ENCODE data around the gene NR6A1.

Gene NR6A1

GRCh38 chr9:124495126-124496074 is 275.7 kb downstream of the NR6A1 start:
- TF ChIP-seq, protein P1, sequence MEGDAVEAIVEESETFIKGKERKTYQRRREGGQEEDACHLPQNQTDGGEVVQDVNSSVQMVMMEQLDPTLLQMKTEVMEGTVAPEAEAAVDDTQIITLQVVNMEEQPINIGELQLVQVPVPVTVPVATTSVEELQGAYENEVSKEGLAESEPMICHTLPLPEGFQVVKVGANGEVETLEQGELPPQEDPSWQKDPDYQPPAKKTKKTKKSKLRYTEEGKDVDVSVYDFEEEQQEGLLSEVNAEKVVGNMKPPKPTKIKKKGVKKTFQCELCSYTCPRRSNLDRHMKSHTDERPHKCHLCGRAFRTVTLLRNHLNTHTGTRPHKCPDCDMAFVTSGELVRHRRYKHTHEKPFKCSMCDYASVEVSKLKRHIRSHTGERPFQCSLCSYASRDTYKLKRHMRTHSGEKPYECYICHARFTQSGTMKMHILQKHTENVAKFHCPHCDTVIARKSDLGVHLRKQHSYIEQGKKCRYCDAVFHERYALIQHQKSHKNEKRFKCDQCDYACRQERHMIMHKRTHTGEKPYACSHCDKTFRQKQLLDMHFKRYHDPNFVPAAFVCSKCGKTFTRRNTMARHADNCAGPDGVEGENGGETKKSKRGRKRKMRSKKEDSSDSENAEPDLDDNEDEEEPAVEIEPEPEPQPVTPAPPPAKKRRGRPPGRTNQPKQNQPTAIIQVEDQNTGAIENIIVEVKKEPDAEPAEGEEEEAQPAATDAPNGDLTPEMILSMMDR (IDR thresholded peaks at IDR 0.05; ENCODE audit: low read depth, low read length): no peak
- Histone ChIP-seq H3K36me3 (no peaks in the 10 kb centered on the region), H3K27me3 (no peaks in the 10 kb centered on the region), H3K4me1 (no peaks in the 10 kb centered on the region), H3K4me3 (ENCODE audit: low read depth, low read length) (no peak overlapping the region), H3K9me3 (no peaks in the 10 kb centered on the region)
- DNase-seq: no peak

DNA sequence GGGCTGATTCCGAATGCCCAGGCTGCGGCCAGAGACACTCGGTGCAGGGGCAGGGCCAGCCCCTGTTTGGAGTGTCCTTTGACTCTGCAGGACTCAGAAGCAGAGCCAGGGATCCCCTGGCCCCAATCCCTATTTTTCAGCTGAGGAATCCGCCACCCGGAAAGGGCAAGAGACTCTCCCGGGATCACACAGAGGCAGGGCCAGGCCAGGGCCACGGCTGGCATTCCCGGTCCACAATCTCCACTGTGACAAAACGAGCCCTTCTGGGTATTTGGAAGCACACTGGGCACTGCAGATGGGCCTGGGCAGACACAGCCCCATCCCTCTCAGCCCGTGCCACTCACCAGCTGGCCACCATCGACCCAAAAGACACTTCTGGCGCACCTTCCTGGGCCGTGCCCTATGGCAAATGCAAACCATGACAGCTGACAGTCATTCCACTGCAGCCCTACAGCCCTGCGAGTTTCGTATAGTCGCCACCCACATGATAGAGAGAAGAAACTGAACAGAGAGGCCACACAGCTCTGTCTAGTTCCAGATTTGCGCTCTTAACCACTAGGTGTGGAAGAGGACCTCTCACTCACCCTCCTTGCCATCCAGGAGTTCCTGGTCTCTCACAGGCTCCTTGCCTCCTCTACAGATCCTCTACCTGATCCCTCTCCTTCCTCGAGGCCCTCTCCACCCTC is 277.2 kb downstream of the NR6A1 start:
- Histone ChIP-seq H3K4me3 (ENCODE audit: low read depth, low read length) (no peak overlapping the region), H3K36me3 (no peaks in the 10 kb centered on the region), H3K27me3 (no peaks in the 10 kb centered on the region), H3K4me1 (no peaks in the 10 kb centered on the region), H3K9me3 (no peaks in the 10 kb centered on the region)
- no peak for DNase-seq
- TF ChIP-seq, protein P1 (IDR thresholded peaks at IDR 0.05; ENCODE audit: low read depth, low read length): no peak

- Histone ChIP-seq H3K36me3 (no peaks in the 10 kb centered on the region), H3K4me3 (ENCODE audit: low read depth, low read length) (no peak overlapping the region), H3K4me1 (no peaks in the 10 kb centered on the region), H3K9me3 (no peaks in the 10 kb centered on the region), H3K27me3 (no peaks in the 10 kb centered on the region)
- TF ChIP-seq, protein P1 (IDR thresholded peaks at IDR 0.05; ENCODE audit: low read depth, low read length): no peak
- DNase-seq: no peak
Observed at GRCh38 chr9:124493218-124493617, 277.9 kb downstream of the NR6A1 start.

- no peaks in the 10 kb centered on the region for H3K9me3 ChIP-seq
- DNase-seq: no peak
- H3K4me1 ChIP-seq: no peaks in the 10 kb centered on the region
- H3K4me3 ChIP-seq (ENCODE audit: low read depth, low read length): no peak overlapping the region
- TF ChIP-seq, protein P1 (IDR thresholded peaks at IDR 0.05; ENCODE audit: low read depth, low read length): no peak
- no peaks in the 10 kb centered on the region for H3K36me3 ChIP-seq
- H3K27me3 ChIP-seq: no peaks in the 10 kb centered on the region
Observed at GRCh38 chr9:124492818-124493217, 278.3 kb downstream of the NR6A1 start.

DNA sequence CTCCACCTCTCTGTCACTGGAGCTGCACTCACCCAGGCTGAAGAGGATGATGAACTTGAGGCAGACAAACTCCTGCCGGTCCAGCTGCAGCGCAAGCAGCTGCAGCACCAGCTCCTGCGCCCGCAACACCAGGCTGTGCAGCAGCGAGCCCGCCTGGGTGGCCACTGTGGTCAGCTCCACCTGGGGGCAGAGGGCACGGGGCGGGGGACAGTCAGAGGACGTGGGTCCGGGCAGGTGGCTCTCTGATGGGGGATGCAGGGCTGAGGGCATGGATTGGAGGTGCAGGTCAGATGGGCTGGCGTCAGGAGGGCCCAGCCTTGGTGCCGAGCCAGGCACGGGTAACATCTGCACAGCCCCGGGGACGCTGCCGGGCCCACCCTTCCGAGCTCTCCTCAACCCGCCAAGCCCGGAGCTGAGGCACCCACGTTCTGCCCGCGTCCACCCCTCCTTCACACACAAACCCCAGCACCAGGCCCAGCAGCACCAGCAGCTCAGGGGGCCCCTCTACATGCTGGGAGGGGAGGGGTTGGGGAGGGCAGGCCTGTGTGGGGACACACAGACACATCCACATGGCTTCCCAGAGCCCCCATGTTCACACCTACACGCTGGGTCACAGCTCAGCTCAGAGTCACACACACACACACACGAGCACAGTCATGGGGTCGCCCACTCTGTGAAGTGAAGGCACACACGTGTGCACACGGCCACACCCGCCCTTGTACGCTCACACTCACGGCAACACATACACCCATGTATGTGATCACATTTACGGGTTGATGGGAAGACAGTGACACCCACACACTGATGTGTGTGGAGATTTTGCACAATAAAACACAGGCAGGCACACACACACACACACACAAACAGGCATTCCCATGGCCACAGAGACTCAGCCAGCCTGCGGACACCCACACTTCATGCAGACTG is 279.8 kb downstream of the NR6A1 start:
- Histone ChIP-seq H3K27me3 (no peaks in the 10 kb centered on the region), H3K36me3 (no peaks in the 10 kb centered on the region), H3K4me3 (ENCODE audit: low read depth, low read length) (no peak overlapping the region), H3K4me1 (no peaks in the 10 kb centered on the region), H3K9me3 (no peaks in the 10 kb centered on the region)
- DNase-seq: no peak
- TF ChIP-seq, protein P1 (IDR thresholded peaks at IDR 0.05; ENCODE audit: low read depth, low read length): no peak
